SK-N-SH treated with all-trans-retinoic acid at 6 μM for 48 hours (cell line): ENCODE results near the gene LSR.

Experiments used
- ATAC-seq: fragments of 200-7000 bp; cut with Tn5 transposase; 3 replicates; pipeline ENCODE4 v1.9.1; 2020; ENCODE audit warnings: mild to moderate bottlenecking, moderate library complexity
- ARNTL ChIP-seq: fragments of 450-650 bp; formaldehyde crosslinking; IDR thresholded peaks from 2 replicates; pipeline ENCODE4 v1.5.0; 2020; ENCODE audit warnings: low read depth, mild to moderate bottlenecking, moderate library complexity, borderline replicate concordance
- BACH2 ChIP-seq: fragments of 250-450 bp; sonication (Bioruptor Pico); IDR thresholded peaks from 2 replicates; pipeline ENCODE4 v1.9.0; 2021; ENCODE audit warnings: mild to moderate bottlenecking, borderline replicate concordance
- CREB5 ChIP-seq: fragments of 250-450 bp; sonication (Bioruptor Pico); IDR thresholded peaks from 2 replicates; pipeline ENCODE4 v1.5.1; 2020; ENCODE audit warnings: low read depth, mild to moderate bottlenecking, moderate library complexity
- ESRRG ChIP-seq: fragments of 250-450 bp; sonication (Bioruptor Pico); IDR thresholded peaks from 2 replicates; pipeline ENCODE4 v1.6.1; 2021; ENCODE audit warnings: mild to moderate bottlenecking
- GLIS3 ChIP-seq: fragments of 250-450 bp; sonication (Bioruptor Pico); IDR thresholded peaks from 2 replicates; pipeline ENCODE4 v1.5.0; 2020; ENCODE audit warnings: mild to moderate bottlenecking, moderate library complexity
- ISL1 ChIP-seq: fragments of 250-450 bp; sonication (Bioruptor Pico); IDR thresholded peaks from 2 replicates; pipeline ENCODE4 v2.1.2; 2022; ENCODE audit warnings: mild to moderate bottlenecking, moderate library complexity
- OSR1 ChIP-seq: fragments of 250-450 bp; sonication (Bioruptor Pico); IDR thresholded peaks from 2 replicates; pipeline ENCODE4 v1.8.0; 2022; ENCODE audit warnings: moderate library complexity, mild to moderate bottlenecking, inconsistent platforms
- PPARA ChIP-seq: fragments of 250-450 bp; sonication (Bioruptor Pico); IDR thresholded peaks from 2 replicates; pipeline ENCODE4 v1.5.0; 2020; ENCODE audit warnings: mild to moderate bottlenecking, borderline replicate concordance
- RARB ChIP-seq: fragments of 250-450 bp; sonication (Bioruptor Pico); IDR thresholded peaks from 2 replicates; pipeline ENCODE4 v1.8.0; 2021; ENCODE audit warnings: mild to moderate bottlenecking, moderate library complexity
- SNAI2 ChIP-seq: fragments of 250-450 bp; sonication (Bioruptor Pico); IDR thresholded peaks from 2 replicates; pipeline ENCODE4 v1.5.0; 2020; ENCODE audit warnings: mild to moderate bottlenecking, moderate library complexity
- TCF4 ChIP-seq: fragments of 250-450 bp; sonication (Bioruptor Pico); IDR thresholded peaks from 2 replicates; pipeline ENCODE4 v1.8.0; 2021; ENCODE audit warnings: mild to moderate bottlenecking, moderate library complexity, borderline replicate concordance
- TOX ChIP-seq: fragments of 250-450 bp; sonication (Bioruptor Pico); IDR thresholded peaks from 2 replicates; pipeline ENCODE4 v1.8.0; 2021; ENCODE audit warnings: mild to moderate bottlenecking, moderate library complexity, borderline replicate concordance
- TSHZ2 ChIP-seq: fragments of 250-450 bp; sonication (Bioruptor Pico); IDR thresholded peaks from 2 replicates; pipeline ENCODE4 v1.5.0; 2020; ENCODE audit warnings: mild to moderate bottlenecking, moderate library complexity
- ZC3H10 ChIP-seq: fragments of 250-450 bp; sonication (Bioruptor Pico); IDR thresholded peaks from 2 replicates; pipeline ENCODE4 v1.5.1; 2021; ENCODE audit warnings: mild to moderate bottlenecking, moderate library complexity
- ZFP3 ChIP-seq: fragments of 250-450 bp; sonication (Bioruptor Pico); IDR thresholded peaks from 2 replicates; pipeline ENCODE4 v1.5.0; 2020; ENCODE audit warnings: mild to moderate bottlenecking, moderate library complexity
- ZFP30 ChIP-seq: fragments of 450-650 bp; formaldehyde crosslinking; IDR thresholded peaks from 2 replicates; pipeline ENCODE4 v1.5.0; 2022; ENCODE audit warnings: mild to moderate bottlenecking, moderate library complexity
- ZNF565 ChIP-seq: fragments of 450-650 bp; formaldehyde crosslinking; conservative IDR thresholded peaks from 2 replicates; pipeline ENCODE4 v1.5.0; 2020; ENCODE audit warnings: low read depth, mild to moderate bottlenecking, moderate library complexity
- ZNF70 ChIP-seq: fragments of 450-650 bp; formaldehyde crosslinking; IDR thresholded peaks from 2 replicates; pipeline ENCODE4 v1.5.0; 2020; ENCODE audit warnings: mild to moderate bottlenecking, moderate library complexity
- ZNF8 ChIP-seq: fragments of 450-650 bp; formaldehyde crosslinking; IDR thresholded peaks from 2 replicates; pipeline ENCODE4 v1.5.0; 2020; ENCODE audit warnings: mild to moderate bottlenecking, moderate library complexity
- TF ChIP-seq, protein P1 (sequence below): fragments of 250-450 bp; sonication (Bioruptor Pico); IDR thresholded peaks from 2 replicates; pipeline ENCODE4 v1.8.0; 2020; ENCODE audit warnings: mild to moderate bottlenecking, moderate library complexity, borderline replicate concordance
- TF ChIP-seq, protein P2 (sequence below): fragments of 250-450 bp; sonication (Bioruptor Pico); IDR thresholded peaks from 2 replicates; pipeline ENCODE4 v1.5.1; 2021; ENCODE audit warnings: mild to moderate bottlenecking, moderate library complexity

Gene LSR

GRCh38 chr19:35306473-35307246 is 57.9 kb downstream of the LSR start:
- peak; percentile 40; the same call in 1 of the 3 replicates for ATAC-seq

DNA sequence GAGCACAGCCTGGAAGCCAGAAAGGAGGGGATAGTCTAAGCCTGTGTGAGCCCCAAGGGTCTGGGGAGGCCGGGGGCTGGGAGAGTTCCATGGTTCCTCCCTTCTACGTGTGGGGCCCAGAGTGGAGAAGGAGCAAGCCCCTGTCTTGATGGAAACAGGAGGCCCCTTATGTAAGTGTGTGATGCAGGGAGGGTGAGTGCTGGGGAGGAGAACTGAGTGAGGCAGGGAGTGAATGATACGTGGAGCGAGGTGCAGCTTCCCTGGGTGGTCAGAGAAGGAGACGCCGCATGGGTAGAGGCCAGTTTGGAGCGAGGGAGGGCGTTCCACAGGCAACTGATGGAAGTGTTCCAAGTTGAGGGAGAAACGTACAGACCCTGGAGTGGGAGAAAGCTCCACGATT is 59.1 kb downstream of the LSR start:
- TF ChIP-seq ISL1 (CRISPR knock-in tag): no peak
- no peak for TF ChIP-seq ESRRG (CRISPR knock-in tag)
- no peak for TF ChIP-seq BACH2 (CRISPR knock-in tag)
- TF ChIP-seq RARB (CRISPR knock-in tag): no peak
- TF ChIP-seq TOX (CRISPR knock-in tag): no peak
- TF ChIP-seq TSHZ2 (CRISPR knock-in tag): no peak
- TF ChIP-seq OSR1 (CRISPR knock-in tag): no peak
- no peak for TF ChIP-seq ZNF565
- TF ChIP-seq GLIS3 (CRISPR knock-in tag): no peak
- no peak for TF ChIP-seq SNAI2 (CRISPR knock-in tag)
- TF ChIP-seq ZNF8: no peak
- TF ChIP-seq ZNF70 (CRISPR knock-in tag): no peak
- TF ChIP-seq, all 23 proteins: peak for 0
- no peak for ATAC-seq

More at GRCh38 chr19:35306473-35307246, 57.9 kb downstream of the LSR start:
- TF ChIP-seq ZC3H10 (CRISPR knock-in tag): no peak
- TF ChIP-seq ESRRG (CRISPR knock-in tag): no peak
- no peak for TF ChIP-seq PPARA (CRISPR knock-in tag)
- TF ChIP-seq OSR1 (CRISPR knock-in tag): no peak
- no peak for TF ChIP-seq ARNTL (CRISPR knock-in tag)
- TF ChIP-seq GLIS3 (CRISPR knock-in tag): no peak
- no peak for TF ChIP-seq ZNF70 (CRISPR knock-in tag)
- TF ChIP-seq TOX (CRISPR knock-in tag): no peak
- no peak for TF ChIP-seq TCF4 (CRISPR knock-in tag)
- TF ChIP-seq, protein P1, sequence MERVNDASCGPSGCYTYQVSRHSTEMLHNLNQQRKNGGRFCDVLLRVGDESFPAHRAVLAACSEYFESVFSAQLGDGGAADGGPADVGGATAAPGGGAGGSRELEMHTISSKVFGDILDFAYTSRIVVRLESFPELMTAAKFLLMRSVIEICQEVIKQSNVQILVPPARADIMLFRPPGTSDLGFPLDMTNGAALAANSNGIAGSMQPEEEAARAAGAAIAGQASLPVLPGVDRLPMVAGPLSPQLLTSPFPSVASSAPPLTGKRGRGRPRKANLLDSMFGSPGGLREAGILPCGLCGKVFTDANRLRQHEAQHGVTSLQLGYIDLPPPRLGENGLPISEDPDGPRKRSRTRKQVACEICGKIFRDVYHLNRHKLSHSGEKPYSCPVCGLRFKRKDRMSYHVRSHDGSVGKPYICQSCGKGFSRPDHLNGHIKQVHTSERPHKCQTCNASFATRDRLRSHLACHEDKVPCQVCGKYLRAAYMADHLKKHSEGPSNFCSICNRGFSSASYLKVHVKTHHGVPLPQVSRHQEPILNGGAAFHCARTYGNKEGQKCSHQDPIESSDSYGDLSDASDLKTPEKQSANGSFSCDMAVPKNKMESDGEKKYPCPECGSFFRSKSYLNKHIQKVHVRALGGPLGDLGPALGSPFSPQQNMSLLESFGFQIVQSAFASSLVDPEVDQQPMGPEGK: no peak
- TF ChIP-seq ZNF565: no peak
- TF ChIP-seq CREB5: no peak
- TF ChIP-seq, protein P2, sequence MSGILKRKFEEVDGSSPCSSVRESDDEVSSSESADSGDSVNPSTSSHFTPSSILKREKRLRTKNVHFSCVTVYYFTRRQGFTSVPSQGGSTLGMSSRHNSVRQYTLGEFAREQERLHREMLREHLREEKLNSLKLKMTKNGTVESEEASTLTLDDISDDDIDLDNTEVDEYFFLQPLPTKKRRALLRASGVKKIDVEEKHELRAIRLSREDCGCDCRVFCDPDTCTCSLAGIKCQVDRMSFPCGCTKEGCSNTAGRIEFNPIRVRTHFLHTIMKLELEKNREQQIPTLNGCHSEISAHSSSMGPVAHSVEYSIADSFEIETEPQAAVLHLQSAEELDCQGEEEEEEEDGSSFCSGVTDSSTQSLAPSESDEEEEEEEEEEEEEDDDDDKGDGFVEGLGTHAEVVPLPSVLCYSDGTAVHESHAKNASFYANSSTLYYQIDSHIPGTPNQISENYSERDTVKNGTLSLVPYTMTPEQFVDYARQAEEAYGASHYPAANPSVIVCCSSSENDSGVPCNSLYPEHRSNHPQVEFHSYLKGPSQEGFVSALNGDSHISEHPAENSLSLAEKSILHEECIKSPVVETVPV (CRISPR knock-in tag): no peak
- no peak for TF ChIP-seq TSHZ2 (CRISPR knock-in tag)
- no peak for TF ChIP-seq ZFP3 (CRISPR knock-in tag)
- no peak for TF ChIP-seq RARB (CRISPR knock-in tag)
- TF ChIP-seq ZFP30: no peak
- TF ChIP-seq BACH2 (CRISPR knock-in tag): no peak
